ENCODE results near the gene SUN1.

Gene SUN1

GRCh38 chr7:835485-836401, 3.5 kb downstream of the SUN1 start:
- no peak for TF ChIP-seq EZH2phosphoT487 (IDR thresholded peaks at IDR 0.05; ENCODE audit: low read depth)
- TF ChIP-seq, protein P1, sequence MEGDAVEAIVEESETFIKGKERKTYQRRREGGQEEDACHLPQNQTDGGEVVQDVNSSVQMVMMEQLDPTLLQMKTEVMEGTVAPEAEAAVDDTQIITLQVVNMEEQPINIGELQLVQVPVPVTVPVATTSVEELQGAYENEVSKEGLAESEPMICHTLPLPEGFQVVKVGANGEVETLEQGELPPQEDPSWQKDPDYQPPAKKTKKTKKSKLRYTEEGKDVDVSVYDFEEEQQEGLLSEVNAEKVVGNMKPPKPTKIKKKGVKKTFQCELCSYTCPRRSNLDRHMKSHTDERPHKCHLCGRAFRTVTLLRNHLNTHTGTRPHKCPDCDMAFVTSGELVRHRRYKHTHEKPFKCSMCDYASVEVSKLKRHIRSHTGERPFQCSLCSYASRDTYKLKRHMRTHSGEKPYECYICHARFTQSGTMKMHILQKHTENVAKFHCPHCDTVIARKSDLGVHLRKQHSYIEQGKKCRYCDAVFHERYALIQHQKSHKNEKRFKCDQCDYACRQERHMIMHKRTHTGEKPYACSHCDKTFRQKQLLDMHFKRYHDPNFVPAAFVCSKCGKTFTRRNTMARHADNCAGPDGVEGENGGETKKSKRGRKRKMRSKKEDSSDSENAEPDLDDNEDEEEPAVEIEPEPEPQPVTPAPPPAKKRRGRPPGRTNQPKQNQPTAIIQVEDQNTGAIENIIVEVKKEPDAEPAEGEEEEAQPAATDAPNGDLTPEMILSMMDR (IDR thresholded peaks at IDR 0.05; ENCODE audit: low read depth, low read length): no peak
- Histone ChIP-seq H3K4me1 (ENCODE audit: low read length) (peaks cover 13% of the 10 kb centered on the region), H3K4me2 (ENCODE audit: low read length) (no peak overlapping the region), H3K9ac (ENCODE audit: low read length) (no peak overlapping the region), H4K20me1 (ENCODE audit: insufficient read depth, low read length) (peaks cover 18% of the 10 kb centered on the region), H3K79me2 (ENCODE audit: low read length) (peaks cover 51% of the 10 kb centered on the region), H2AFZ (ENCODE audit: low read depth, low read length) (no peak overlapping the region), H3K27ac (ENCODE audit: low read length) (no peak overlapping the region), H3K36me3 (replicated peaks; ENCODE audit: low read depth, low read length) (peaks cover 4% of the 10 kb centered on the region), H3K27me3 (ENCODE audit: low read depth, low read length) (no peaks in the 10 kb centered on the region), H3K9me3 (ENCODE audit: insufficient read depth, low read length) (no peaks in the 10 kb centered on the region), H3K4me3 (ENCODE audit: low read length) (no peak overlapping the region)

- Histone ChIP-seq H3K4me2 (ENCODE audit: low read length) (no peak overlapping the region), H3K9me3 (ENCODE audit: insufficient read depth, low read length) (no peaks in the 10 kb centered on the region), H3K27me3 (ENCODE audit: low read depth, low read length) (no peaks in the 10 kb centered on the region), H2AFZ (ENCODE audit: low read depth, low read length) (no peak overlapping the region), H3K36me3 (replicated peaks; ENCODE audit: low read depth, low read length) (peaks cover 4% of the 10 kb centered on the region), H3K4me3 (ENCODE audit: low read length) (no peak overlapping the region), H3K27ac (ENCODE audit: low read length) (no peak overlapping the region), H4K20me1 (ENCODE audit: insufficient read depth, low read length) (peaks cover 14% of the 10 kb centered on the region), H3K4me1 (ENCODE audit: low read length) (peaks cover 8% of the 10 kb centered on the region), H3K9ac (ENCODE audit: low read length) (no peak overlapping the region), H3K79me2 (ENCODE audit: low read length) (peaks cover 46% of the 10 kb centered on the region)
- TF ChIP-seq, protein P1 (IDR thresholded peaks at IDR 0.05; ENCODE audit: low read depth, low read length): no peak
- no peak for TF ChIP-seq EZH2phosphoT487 (IDR thresholded peaks at IDR 0.05; ENCODE audit: low read depth)
Measured at GRCh38 chr7:836429-836828, 4.2 kb downstream of the SUN1 start.

- Histone ChIP-seq H3K27ac (ENCODE audit: low read length) (no peak overlapping the region), H3K9ac (ENCODE audit: low read length) (no peak overlapping the region), H3K4me2 (ENCODE audit: low read length) (no peak overlapping the region), H3K4me3 (ENCODE audit: low read length) (no peak overlapping the region), H3K4me1 (ENCODE audit: low read length) (peaks cover 2% of the 10 kb centered on the region), H3K27me3 (ENCODE audit: low read depth, low read length) (no peaks in the 10 kb centered on the region), H3K9me3 (ENCODE audit: insufficient read depth, low read length) (no peaks in the 10 kb centered on the region), H3K36me3 (replicated peaks; ENCODE audit: low read depth, low read length) (peaks cover 4% of the 10 kb centered on the region), H2AFZ (ENCODE audit: low read depth, low read length) (no peak overlapping the region), H3K79me2 (ENCODE audit: low read length) (peaks cover 41% of the 10 kb centered on the region), H4K20me1 (ENCODE audit: insufficient read depth, low read length) (peaks cover 8% of the 10 kb centered on the region; the same call in 1 of the 2 replicates)
- TF ChIP-seq, protein P1 (IDR thresholded peaks at IDR 0.05; ENCODE audit: low read depth, low read length): no peak
- TF ChIP-seq EZH2phosphoT487 (IDR thresholded peaks at IDR 0.05; ENCODE audit: low read depth): no peak
Measured at GRCh38 chr7:837001-837400, 4.7 kb downstream of the SUN1 start.

DNA sequence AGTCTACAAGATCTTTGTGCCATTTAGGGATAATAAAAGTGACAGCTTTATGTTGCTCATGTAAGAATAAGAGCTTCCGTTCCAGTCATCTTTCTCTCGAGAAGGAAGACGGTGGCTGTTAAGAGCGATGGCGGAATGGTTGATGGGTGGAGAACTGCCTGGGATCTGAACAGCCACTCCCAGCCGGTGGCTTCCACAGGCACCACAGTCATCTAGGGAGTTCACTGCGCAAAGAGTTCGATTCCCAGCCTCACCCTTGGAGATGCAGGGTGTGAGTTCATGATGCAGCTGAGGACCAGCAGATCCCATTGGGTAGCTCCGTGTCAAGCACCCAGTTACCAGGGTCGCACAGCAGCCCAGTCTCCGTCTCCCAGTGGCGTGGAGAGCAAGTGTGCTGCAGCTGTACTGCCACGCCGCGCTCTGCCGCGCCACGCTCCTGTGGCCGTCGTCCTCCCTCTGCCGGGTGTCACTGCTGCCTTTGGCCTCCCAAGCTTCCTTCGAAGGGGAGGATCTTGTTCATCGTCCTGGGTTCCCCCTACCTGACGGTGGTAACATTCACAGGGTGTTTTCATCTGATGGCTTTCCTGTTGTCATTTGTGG, 7.8 kb downstream of the SUN1 start:
- Histone ChIP-seq H3K27ac (ENCODE audit: low read length) (no peak overlapping the region), H3K4me1 (ENCODE audit: low read length) (no peaks in the 10 kb centered on the region), H3K9me3 (ENCODE audit: insufficient read depth, low read length) (no peaks in the 10 kb centered on the region), H4K20me1 (ENCODE audit: insufficient read depth, low read length) (0 out of 2 replicates have a peak, but pooled peaks cover 3% of the 10 kb centered on the region), H3K4me3 (ENCODE audit: low read length) (no peak overlapping the region), H3K36me3 (replicated peaks; ENCODE audit: low read depth, low read length) (no peaks in the 10 kb centered on the region), H3K9ac (ENCODE audit: low read length) (no peak overlapping the region), H3K79me2 (ENCODE audit: low read length) (peaks cover 21% of the 10 kb centered on the region; the same call in 1 of the 2 replicates), H3K27me3 (ENCODE audit: low read depth, low read length) (no peaks in the 10 kb centered on the region), H2AFZ (ENCODE audit: low read depth, low read length) (no peak overlapping the region), H3K4me2 (ENCODE audit: low read length) (no peak overlapping the region)
- no peak for TF ChIP-seq EZH2phosphoT487 (IDR thresholded peaks at IDR 0.05; ENCODE audit: low read depth)
- TF ChIP-seq, protein P1 (IDR thresholded peaks at IDR 0.05; ENCODE audit: low read depth, low read length): no peak

All from OCI-LY3 (cell line).